Superior temporal gyrus (tissue), 1 donor: Measurements from ENCODE around the gene BCL2L12.
"Not testable (repeated sequence)": the region's sequence is repeated elsewhere in the genome, so short reads cannot be mapped to it uniquely, and the experiment has no call there.

Experiments used
- DNase-seq: peaks from one replicate; pipeline ENCODE4 v3.0.0-alpha.2; 2016; ENCODE audit errors: extremely low spot score

Gene BCL2L12

DNA sequence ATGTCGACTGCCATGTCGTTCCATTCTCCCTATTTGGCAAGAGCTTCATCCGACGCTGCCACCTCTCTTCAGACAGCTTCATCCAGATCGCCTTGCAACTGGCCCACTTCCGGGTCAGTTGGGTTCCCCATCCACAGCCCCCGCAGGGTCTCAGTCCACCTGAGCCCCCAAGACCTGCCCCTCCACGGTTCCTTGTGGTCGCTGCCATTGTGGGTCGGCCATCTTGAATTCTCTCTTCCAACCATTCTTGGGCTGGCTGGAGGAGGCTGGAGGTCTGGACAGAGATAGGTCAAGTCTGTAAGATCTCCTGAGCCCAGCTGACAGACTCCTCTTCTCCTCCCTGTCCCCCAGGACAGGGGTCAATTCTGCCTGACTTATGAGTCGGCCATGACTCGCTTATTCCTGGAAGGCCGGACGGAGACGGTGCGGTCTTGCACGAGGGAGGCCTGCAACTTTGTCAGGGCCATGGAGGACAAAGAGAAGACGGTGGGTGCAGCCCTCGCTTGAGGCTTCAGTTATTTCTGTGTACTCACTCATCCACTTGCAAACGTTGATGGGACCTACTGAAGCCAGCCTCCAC, 44.7 kb downstream of the BCL2L12 start:
- DNase-seq, result no peak

DNA sequence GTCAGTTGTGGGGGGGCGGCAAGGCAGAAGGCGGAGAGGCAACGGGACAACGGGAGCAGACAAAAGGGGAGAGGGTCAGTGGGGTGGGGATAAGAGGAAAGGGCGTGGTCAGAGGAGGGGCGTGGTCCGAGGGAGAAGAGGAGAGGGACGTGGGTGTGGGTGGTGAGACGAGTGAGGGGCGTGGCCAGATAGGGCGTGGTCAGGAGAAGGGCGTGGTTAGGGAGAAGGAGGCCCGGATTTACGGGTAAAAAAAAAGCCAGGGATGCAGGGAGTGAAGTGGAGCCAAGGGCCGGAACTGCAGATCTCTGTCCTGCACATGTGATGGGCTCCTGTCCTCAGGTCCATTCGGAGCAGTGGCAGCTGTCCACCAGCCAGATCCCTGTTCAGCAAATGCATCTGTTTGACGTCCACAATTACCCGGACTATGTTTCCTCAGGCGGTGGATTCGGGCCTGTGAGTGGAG, 46.7 kb downstream of the BCL2L12 start:
- no peak for DNase-seq

DNA sequence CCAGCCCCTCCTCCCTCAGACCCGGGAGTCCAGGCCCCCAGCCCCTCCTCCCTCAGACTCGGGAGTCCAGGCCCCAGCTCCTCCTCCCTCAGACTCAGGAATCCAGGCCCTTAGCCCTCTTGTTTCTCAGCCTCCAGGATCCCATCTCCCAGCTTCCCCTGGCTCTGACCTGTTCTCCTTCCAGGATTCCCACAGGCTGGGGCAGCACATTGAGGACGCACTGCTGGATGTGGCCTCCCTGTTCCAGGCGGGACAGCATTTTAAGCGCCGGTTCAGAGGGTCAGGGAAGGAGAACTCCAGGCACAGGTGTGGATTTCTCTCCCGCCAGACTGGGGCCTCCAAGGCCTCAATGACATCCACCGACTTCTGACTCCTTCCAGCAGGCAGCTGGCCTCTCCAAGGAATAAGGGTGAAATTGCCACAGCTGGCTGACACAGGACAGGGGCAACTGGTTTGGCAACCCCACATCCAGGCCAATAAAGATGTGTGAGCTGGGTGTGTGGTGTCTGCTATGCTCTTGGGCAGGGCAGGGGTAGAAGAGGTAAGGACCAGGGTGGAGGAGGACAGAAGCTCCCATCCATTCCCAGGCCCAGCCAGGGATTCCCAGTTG, 47.6 kb downstream of the BCL2L12 start:
- DNase-seq, result no peak

DNA sequence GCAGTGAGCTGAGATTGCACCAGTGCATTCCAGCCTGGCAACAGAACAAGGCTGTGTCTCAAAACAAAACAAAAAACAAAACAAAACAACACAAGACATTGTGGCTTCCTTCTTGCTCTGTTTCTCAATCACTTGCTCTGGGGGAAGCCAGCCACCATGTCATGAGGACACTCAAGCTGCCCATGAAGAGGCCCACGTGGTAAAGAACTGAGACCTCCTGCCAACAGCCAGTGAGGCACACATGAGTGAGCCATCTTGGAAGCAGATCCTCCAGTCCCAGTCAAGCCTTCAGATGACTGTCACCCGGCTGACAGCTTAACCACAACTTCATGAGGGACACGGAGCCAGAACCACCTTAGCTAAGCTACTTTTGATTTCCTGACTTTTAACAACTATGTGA, 50.4 kb downstream of the BCL2L12 start:
- DNase-seq, result no peak

DNA sequence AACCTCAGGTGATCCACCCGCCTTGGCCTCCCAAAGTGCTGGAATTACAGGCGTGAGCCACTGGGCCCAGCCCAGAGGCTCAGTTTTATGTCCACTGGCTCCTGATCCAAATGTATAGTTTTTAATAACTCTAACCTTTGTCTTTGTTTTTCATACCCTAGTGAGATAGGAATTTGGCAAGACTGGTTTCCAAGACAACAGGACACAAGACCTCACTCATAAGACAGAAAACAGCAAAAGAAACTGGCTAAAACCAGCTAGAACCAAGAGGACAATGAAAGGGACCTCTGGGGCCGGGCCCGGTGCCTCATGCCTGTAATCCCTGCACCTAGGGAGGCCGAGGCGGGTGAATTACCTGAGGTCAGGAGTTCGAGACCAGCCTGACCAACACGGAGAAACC, 52.8 kb downstream of the BCL2L12 start:
- no peak for DNase-seq

DNA sequence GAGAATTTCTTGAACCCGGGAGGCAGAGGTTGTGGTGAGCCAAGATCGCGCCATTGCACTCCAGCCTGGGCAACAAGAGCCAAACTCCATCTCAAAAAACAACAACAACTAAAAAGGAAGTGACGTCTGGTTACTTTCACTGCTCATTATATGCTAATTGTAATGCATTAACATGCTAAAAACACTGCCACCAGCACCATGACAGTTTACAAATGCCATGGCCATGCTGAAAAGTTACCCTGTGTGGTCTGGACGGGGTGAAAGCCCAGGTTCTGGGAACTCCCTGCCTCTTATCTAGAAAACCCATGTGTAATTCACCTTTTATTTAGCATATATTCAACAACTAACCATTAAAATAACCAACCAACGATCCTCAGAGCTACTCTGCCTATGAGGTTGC, 53.3 kb downstream of the BCL2L12 start:
- no peak for DNase-seq

DNA sequence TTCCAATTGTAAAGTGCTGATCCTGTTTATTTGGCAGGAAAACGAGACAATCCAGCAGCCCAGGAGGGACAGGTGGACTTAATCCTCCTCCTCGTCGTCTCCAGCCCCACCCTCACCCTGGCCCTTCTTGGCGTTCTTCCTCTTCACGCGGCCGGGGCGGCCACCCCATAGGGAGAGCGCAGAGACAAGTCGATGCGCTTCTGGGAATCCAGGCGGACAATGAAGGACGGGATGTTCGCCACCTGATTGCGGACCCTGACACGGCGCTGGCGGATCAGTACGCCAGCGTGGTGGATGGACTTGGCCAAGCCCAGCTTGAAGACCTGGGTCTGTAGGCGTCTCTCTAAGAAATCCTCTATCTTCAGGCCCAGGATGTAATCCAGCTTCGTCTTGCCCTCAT, 53.7 kb downstream of the BCL2L12 start:
- not testable (repeated sequence) for DNase-seq
